ENCODE measurements around the gene SSTR4. TPM values are rescaled to one million over a fixed set of nuclear protein-coding genes. Genes with fewer than 3 reads are reported as not detected.
"Not testable (repeated sequence)": the region's sequence is repeated elsewhere in the genome, so short reads cannot be mapped to it uniquely, and the experiment has no call there.

The SSTR4 gene
- polyA plus RNA-seq, 1 donor: not detected

DNA sequence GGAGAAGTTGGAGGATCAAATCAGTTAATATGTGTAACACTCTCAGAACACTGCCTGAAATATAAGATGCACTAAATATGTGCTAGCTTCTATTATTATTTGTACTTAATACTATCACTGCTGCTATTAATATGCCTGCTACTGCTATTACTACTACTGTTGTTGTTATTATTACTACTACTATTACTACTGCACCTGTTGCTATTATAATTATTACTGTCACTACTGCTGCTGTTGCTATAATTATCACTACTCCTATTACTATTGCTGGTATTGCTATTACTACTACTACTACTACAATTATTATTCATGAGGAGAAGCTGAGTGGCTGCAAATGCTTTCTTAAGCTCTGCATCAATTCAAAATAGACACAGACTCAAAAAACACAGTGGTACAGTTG lies 16.7 kb upstream of the SSTR4 start:
- no peak for DNase-seq (ENCODE audit: low read depth)

DNA sequence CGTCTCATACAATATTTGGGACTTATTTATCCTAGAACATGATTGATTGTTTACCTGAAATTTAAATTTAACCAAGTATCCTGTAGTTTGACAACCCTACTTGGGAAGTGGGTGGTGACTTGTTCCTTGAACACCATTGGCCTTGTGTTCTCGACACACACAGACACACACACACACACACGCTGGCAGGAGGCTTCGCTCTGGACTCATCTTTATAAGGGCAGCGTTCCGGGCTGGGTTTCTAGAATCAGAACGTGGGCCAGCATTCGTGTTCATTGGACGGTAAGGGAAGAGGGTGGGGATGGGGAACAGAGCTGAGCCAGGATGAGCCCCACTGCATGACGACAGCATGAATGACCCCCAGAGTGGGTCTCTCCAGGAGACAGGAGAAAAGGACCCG lies 16.2 kb upstream of the SSTR4 start:
- DNase-seq (ENCODE audit: low read depth): no peak

DNA sequence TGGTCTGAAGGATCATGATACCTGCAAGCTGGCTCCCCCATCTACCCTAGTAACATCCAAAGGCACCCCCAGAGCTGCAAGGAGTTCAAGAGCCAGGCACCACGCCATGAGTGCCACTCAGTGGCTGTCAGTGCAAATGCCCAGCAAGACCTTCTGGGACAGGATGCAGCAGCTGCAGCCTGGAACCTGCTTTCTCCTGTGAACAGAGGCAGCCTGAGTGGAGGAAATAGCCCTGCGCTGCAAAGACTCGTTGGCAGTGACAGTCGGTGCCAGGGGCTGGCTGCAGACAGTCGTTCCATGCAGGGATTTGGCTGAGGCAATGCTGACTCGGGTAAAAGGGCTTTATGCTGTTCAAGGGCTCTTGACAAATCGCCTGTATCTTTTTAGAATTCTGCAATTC lies 15.7 kb upstream of the SSTR4 start:
- DNase-seq (ENCODE audit: low read depth): no peak

DNA sequence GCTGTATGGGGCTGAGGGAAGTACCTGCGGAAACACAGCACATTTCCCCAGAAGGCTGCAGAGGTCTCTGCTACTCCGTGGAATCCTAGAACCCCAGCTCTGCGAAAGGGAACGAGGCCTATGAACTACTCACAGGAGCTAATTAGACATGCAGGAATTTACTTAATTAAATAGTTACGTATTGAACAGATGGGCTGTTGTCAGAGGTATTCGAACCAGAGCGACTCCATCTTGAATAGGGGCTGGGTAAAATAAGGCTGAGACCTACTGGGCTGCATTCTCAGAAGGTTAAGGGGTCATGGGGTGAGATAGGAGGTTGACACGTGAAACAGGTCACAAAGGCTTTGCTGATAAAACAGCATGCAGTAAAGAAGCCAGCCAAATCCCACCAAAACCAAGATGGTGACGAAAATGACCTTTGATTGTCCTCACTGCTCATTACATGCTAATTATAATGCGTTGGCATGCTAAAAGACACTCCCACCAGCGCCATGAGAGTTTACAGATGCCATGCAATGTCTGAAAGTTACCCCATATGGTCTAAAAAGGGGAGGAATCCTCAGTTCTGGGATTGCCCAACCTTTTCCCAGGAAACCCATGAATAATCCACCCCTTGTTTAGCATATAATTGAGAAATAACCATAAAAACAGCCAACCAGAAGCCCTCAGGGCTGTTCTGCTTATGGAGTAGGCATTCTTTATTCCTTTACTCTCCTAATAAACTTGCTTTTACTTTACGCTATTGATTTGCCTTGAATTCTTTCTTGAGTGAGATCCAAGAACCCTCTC lies 14.7 kb upstream of the SSTR4 start:
- no peak for DNase-seq (ENCODE audit: low read depth)

DNA sequence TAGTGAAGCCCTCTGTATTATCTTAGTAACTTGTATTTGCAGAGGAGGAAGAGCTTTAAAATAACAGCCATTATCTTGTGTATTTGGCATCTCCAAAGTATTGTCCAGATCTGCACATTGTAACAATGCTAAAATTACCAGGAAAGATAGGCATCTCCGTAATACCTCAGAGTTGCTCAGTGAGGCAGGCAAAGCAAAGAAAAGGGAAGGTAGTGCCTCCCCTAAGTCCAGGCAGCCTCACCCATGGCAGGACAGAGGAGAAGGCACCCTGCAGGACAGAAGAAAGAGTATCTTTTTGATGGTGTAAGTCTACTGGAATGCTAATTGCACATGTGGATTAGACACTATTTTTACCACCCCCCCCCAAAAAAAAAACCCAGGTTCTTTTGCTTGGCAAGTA lies 13.6 kb upstream of the SSTR4 start:
- DNase-seq (ENCODE audit: low read depth): no peak

DNA sequence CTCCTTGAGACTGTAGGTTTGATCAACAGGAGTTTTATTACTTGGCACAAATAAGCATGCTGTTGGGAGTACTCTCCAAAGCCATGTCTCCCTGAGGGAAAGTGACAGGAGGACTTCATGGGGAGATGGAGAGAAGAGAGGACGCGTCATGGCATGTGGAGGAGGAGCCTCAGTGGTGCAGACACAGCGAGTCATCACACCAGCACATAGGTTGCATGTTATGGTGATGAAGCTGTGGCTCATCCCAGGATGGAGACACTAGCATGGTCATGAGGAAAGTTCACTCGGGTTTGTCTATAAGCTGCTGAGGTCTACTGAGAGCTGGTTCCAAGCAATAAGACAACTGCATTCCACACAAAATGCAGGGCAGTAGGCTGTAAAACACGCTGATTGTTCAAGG lies 13.2 kb upstream of the SSTR4 start:
- no peak for DNase-seq (ENCODE audit: low read depth)

DNA sequence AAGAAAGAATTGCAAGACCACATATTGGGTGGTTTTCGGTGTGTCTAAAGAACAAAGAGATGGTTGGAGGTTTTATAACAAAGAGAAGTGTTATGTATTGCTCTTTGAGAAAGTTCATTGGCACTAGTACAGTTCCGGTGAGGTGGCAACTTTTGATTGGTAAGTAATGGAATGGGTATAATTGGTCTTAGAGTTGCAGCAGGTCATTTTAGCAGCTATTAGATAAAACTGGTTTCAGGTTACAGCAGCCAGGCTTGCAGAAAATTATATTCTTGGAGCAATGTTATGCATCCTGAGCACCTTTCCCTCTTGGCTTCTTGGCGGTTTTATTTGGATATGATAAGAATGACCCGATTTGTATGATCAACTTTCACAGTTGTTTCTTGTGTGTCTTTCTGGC lies 12.3 kb upstream of the SSTR4 start:
- DNase-seq (ENCODE audit: low read depth): no peak

DNA sequence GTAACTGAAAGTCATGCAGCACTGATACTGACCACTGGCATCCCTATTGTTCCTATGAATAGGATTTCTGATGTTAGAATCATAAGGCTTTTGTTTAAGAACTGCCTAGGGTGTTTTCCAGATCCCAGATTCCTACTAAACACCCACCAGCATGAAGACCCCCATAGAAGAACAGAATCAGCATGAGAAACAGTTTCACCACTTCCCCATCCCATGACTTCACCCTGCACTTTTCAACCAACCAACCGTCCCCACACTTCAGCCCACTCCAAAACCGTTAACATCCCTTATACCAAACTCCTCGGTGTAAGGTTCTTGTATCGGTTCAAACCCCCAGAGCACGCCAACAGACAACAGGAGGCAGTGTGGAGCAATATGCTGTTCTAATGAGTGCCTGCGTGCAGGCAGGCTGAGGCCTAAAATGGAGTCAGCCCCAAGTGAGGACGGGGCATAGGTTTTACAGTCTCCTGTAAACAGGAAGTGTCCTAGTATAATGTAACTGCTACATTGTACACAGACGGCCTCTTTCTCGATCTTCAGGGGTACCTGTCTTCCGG lies 11.4 kb upstream of the SSTR4 start:
- no peak for DNase-seq (ENCODE audit: low read depth)

DNA sequence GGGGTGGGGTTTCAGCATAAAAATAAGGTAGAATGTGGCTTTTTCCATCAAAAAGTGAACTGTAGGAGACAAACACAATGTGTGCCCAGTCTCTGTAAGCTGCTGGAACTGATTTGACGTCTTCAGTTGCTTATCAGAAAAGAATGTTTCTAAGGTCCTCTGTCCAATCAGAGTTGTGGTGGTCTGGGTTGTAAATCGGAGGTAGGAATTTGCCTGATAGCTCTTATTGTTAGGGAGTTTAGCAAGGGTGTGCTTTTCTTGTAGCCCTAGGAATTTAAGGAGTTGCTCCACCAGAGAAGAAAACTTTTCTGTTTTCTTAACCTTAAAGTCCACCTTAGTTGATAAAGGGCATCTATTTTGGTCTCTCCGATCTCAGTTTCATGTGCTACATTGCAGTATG lies 10.4 kb upstream of the SSTR4 start:
- no peak for DNase-seq (ENCODE audit: low read depth)

DNA sequence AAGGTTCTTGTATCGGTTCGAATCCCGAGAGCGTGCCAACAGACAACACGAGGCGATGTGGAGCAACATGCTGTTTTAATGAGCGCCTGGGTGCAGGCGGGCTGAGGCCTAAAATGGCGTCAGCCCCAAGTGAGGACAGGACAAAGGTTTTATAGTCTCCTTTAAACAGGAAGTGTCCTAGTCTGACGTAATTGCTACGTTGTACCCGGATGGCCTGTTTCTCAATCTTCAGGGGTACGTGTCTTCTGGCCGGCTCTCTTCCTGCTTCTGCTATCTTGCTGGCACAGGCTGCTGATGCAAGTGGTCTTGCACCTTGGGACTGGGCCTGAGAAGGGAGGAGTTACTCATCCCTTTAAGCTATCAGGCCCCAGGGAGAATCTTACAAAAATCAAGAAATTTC lies 9.6 kb upstream of the SSTR4 start:
- not testable (repeated sequence) for DNase-seq (ENCODE audit: low read depth)

DNA sequence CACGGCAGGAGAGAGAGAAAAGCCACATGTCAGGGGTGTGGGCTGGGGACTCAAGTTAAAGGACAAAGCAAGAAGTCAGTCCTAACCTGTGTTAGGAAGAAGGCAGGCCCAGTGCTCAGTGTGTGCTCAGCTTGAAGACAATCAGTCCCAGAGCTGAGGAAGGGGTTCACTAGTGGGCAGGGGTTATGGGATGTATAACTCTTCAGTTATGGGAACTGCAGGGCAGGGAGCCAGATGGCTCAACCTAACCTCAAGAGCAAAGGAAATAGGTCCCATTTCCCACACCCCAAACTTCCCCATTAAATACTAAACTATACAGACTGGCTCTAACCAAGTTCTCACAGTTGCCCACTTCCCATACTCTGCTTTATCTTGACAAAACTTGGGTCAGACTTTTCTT lies 7.4 kb upstream of the SSTR4 start:
- no peak for DNase-seq (ENCODE audit: low read depth)

DNA sequence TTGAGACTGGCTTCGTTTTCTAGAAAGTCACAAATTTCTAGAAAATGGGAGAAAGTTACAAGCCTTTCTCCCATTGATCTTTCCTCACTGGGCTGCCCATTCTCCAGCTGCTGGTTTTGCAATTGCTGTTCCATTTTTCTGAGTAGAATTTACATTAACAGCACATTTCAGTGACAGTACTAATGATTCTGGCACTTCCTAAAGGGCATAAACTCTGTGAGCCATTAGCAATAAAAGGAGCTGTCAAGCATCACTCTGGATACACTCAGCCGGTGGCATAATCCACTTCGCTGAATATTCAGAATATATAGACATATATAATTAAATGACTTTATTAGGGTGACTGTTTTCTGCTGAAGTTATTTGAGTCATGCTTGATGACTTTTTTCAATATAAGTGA lies 6.7 kb upstream of the SSTR4 start:
- no peak for DNase-seq (ENCODE audit: low read depth)

DNA sequence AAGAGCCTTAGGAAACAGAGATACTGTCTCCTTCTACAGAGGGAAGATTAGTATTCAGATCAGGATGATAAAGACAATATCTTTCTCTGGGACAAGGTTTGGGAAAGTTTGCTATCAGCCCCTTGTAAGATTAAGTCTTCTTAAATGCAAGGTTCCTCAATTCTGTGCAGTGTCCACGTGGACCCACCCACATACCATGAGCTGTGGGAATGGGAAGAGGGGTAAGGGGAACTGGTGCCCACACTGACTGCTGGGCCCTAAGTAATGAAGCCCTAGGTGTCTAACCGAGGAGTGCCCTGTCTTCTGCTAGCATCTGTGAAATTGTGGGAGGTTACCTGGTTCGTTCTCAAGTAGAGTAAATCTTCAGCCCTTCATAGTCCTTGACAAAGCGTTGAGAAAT lies 5.8 kb upstream of the SSTR4 start:
- no peak for DNase-seq (ENCODE audit: low read depth)

DNA sequence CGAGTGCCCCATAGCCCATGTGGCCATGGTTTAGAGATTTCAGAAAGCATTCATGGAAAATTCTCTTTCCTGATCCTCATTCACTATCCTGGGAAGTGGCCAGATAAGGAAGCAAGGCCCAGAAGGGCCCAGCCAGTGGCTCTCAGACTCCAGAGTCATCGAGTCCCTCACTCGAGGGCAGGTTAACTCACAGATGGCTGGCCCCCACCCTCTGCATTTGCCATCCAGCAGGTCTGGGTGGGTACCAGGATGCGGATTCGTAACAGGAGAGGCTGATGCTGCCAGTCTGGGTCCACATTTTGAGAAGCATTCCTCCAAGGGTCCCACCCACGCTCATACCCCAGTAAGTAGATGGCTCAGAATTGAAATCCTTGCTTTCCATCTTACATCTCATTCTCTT lies 3.8 kb upstream of the SSTR4 start:
- no peak for DNase-seq (ENCODE audit: low read depth)

DNA sequence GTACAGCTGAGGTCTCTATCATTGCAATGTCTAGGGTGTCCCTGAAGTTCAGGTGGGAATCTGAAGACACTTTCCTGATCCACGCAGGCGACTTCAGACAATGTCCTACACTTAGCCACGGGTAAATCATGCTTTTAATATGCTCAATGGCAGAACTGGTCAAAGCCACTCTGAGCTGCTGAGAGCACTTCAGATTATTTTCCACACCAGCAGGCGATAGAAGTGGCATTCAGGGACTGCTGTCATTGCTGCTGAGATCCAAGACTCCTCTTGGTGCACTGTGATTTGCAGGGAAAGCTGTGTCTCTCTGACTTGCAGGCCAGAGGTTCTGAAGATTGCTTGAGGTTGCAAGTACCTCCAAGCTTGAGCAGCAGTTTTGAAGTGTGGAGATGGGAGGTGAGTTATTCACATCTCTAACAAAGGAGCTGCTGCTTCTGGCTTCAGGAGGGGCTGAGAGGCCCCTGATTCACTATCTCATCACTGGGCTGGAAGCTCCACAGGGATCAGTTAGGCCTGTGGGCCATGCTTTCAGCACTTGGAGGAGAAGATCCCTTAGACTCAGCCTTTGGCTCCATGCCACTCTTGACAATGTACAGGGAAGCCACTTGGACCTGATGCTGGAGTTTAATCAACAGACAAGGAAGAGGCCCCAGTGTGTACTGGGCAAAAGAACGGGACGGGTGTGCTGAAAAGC lies 2.9 kb upstream of the SSTR4 start:
- no peak for DNase-seq (ENCODE audit: low read depth)

DNA sequence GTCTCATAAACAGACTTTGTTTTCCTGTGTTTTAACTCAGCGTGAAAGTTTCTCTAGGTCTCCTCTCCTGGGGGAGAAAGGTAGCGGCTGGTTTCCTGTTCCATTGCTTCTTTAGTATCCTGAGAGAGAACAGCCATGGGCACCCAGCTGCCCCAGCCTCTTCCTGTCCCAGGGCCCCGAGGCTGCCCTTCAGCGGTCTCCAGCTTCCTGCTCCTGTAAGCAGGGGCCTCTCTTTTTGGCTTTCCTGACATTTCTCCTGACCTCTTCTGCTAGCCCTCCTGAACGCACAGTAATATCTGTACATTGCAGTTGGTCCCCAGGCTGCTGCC lies 2.4 kb upstream of the SSTR4 start:
- DNase-seq (ENCODE audit: low read depth): no peak

DNA sequence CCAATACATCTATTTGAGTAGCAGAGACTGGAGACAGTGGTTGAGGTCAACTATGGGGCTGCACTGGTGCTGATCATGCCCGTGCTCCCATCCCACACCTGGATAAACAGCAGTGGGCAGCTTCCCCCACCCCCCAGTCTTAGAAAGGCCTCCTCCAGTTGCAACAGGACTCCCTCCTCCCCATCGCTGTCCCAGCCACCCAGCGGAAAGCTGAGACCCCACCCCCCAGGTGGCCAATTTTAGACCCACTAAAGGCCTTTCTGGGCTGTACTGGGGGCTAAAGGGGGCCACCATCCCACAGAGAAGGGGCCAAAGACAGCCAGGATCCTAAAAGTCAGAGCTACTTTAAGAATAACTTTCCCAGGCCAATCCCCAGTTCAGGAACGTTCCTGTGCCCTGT lies 1.2 kb upstream of the SSTR4 start:
- DNase-seq (ENCODE audit: low read depth): no peak

DNA sequence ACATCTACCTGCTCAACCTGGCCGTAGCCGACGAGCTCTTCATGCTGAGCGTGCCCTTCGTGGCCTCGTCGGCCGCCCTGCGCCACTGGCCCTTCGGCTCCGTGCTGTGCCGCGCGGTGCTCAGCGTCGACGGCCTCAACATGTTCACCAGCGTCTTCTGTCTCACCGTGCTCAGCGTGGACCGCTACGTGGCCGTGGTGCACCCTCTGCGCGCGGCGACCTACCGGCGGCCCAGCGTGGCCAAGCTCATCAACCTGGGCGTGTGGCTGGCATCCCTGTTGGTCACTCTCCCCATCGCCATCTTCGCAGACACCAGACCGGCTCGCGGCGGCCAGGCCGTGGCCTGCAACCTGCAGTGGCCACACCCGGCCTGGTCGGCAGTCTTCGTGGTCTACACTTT lies 619 bp downstream of the SSTR4 start:
- DNase-seq (ENCODE audit: low read depth): no peak

DNA sequence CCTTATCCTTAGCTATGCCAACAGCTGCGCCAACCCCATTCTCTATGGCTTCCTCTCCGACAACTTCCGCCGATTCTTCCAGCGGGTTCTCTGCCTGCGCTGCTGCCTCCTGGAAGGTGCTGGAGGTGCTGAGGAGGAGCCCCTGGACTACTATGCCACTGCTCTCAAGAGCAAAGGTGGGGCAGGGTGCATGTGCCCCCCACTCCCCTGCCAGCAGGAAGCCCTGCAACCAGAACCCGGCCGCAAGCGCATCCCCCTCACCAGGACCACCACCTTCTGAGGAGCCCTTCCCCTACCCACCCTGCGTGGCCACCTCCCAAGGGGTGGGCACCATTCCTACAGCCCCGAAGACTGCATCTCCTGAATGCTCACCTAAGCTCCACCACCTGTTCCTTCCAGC lies 1.3 kb downstream of the SSTR4 start:
- no peak for DNase-seq (ENCODE audit: low read depth)

DNA sequence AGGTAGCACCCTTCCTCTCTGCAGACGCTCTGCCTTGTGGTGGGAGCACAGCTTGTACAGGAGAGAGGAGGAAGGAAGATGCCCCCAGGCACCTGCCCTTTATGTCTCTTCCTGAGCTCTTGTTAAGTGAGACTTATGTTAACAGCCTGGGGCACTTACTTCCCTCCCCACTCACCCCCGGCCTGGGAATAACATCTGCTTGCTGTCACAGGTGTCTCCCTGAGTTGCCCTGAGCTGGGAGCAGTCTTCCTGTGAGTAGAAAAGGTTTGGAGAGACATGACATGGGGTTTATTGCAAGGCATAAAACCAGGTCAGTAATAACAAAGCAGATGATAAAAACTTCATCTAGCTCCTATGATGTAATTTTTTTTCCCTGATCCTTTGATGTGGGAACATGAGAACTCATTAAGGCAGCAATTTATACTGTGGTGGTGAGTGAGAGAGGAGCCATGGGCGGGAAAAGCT lies 1.9 kb downstream of the SSTR4 start:
- DNase-seq (ENCODE audit: low read depth): no peak

DNA sequence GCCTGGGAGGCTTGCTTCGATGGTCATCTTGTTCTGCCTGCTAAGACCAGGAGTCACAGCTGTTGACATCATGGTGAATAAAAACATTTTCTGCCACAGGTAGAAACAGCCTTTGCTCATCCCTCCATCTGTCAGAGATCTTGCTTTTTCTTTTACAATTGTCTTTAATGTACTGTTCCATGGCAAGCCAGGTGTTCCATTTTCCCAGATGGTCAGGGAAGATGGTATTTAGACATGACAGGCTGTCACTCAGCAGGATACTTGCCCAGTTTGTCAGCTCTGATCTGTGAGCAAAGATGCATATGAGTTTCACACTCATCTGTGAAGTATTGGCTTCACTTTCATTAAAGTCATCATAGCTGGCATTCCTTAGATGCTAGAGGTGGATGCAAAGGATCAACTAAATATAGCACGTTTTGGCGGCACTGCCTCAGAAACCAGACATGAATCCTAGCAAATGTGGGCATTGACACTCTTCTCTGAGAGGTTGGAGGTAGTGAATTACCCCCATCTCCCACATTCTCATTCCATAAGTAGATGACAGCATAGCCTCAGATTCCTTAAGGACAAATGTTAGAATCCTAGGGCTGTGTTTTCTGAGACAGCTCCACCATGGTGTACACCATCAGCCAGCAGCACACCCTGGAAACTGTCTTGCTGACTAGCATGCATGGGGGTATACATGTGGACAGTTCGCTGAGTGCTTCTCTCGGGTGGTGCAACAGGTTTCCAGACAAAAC lies 4.2 kb downstream of the SSTR4 start:
- no peak for DNase-seq (ENCODE audit: low read depth)

DNA sequence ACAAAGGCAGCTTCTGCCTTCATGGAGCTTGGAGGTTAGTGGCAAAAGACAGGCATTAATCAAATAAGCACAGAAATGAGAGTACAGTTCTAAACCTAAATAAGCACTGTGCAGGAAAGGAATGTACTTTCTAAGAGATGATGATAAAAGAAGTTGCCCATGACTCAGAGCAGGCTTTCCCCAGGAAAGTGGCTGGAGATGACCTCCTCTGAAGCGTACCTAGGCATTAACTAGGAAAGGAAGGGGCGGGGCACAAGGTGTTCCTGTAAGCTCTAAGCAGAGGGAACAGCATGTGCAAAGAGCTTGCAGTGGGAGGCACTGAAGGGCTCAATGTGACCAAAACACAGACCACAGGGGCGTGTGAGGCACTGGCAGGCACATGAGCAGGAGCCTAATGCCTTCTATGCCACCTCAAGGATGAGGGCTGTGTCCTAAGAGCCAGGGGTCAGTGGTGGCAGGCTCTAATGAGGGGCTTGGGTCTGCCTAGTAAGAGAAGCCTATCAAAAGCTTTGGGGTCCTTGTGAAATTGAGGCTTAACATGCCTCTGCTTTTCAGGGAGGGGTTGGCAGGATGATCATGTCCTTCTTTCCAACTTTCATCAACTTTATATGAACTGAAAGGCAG lies 4.9 kb downstream of the SSTR4 start:
- DNase-seq (ENCODE audit: low read depth): no peak
